GM12878 (cell line): ENCODE measurements around the gene TNFRSF8. TPM values are rescaled to one million over a fixed set of nuclear protein-coding genes. Genes with fewer than 3 reads are reported as not detected.

ENCODE experiments used
- ATAC-seq: fragments of 200-7000 bp; cut with Tn5 transposase; 3 replicates; pipeline ENCODE4 v1.9.1; 2020; ENCODE audit warnings: mild to moderate bottlenecking, moderate library complexity
- BruUV-seq: library from RNA; stranded (reverse); fragments of 400-500 nt; replicated peaks from 2 replicates; lab custom pipeline; 2021; lab: Mats Ljungman, UMichigan
- CTCF ChIA-PET: fragments of 300-600 bp; sonication (Branson Sonifier 250); formaldehyde crosslinking; extraction: SDS; loops from one replicate; lab custom pipeline; 2021; ENCODE audit warnings: inconsistent platforms; lab: Yijun Ruan, JAX
- POLR2A ChIA-PET: fragments of 350-600 bp; formaldehyde crosslinking; extraction: SDS; loops from one replicate; lab custom pipeline; 2021; ENCODE audit warnings: inconsistent platforms; lab: Charles Lee
- RAD21 ChIA-PET: fragments of 300-600 bp; sonication (Branson Sonifier 250); formaldehyde crosslinking; loops from one replicate; lab custom pipeline; 2023; ENCODE audit warnings: antibody characterized with exemption; ENCODE audit not compliant: unreplicated experiment; lab: Charles Lee
- SMC1A ChIA-PET: fragments of 300-600 bp; sonication (Branson Sonifier 250); formaldehyde crosslinking; loops from one replicate; lab custom pipeline; 2023; ENCODE audit not compliant: unreplicated experiment, uncharacterized antibody; lab: Charles Lee
- DNase-seq: peaks from one replicate; pipeline ENCODE4 v3.0.0-alpha.2; 2011; ENCODE audit warnings: low read depth, low spot score
- FAIRE-seq: peaks from 3 replicates; lab custom pipeline; 2011; peaks lifted over from hg19 to GRCh38; lab: Jason Lieb, UNC
- H2AFZ ChIP-seq: 2 replicates; pipeline ENCODE4 v1.6.0; 2011; ENCODE audit warnings: low read depth, low read length, control low read depth; ENCODE audit not compliant: control insufficient read depth
- H3K27ac ChIP-seq: 2 replicates; pipeline ENCODE4 v1.5.1; 2011; ENCODE audit warnings: control low read depth; ENCODE audit not compliant: control insufficient read depth, insufficient read depth
- H3K27me3 ChIP-seq, 2 experiments: replicated peaks in 1 of 2; 2 replicates each; pipeline versions ENCODE4 v1.6.0 to v1.6.1; 2011; ENCODE audit warnings: low read length in 1 of 2; ENCODE audit not compliant: control insufficient read depth in 2 of 2, insufficient read depth in 2 of 2
- H3K36me3 ChIP-seq, 2 experiments: 2 replicates each; pipeline ENCODE4 v1.5.1; 2011; ENCODE audit warnings: low read length in 1 of 2; ENCODE audit not compliant: control insufficient read depth in 2 of 2, insufficient read depth in 2 of 2
- H3K4me1 ChIP-seq: 2 replicates; pipeline ENCODE4 v1.6.1; 2011; ENCODE audit warnings: mild to moderate bottlenecking, low read length, moderate library complexity, mixed read lengths; ENCODE audit not compliant: control insufficient read depth, insufficient read depth
- H3K4me2 ChIP-seq: 2 replicates; pipeline ENCODE4 v1.6.0; 2011; ENCODE audit warnings: control low read depth; ENCODE audit not compliant: control insufficient read depth, insufficient read depth
- H3K4me3 ChIP-seq: fragments of 200-600 bp; sonication (generic); 2 replicates; pipeline ENCODE4 v1.5.1; 2016
- H3K79me2 ChIP-seq: 2 replicates; pipeline ENCODE4 v1.6.0; 2011; ENCODE audit warnings: low read length; ENCODE audit not compliant: control insufficient read depth, insufficient read depth
- H3K9ac ChIP-seq: 2 replicates; pipeline ENCODE4 v1.8.0; 2011; ENCODE audit warnings: low read length, control low read depth, mixed read lengths; ENCODE audit not compliant: control insufficient read depth, insufficient read depth
- H3K9me3 ChIP-seq: replicated peaks from 3 replicates; pipeline ENCODE4 v1.5.1; 2011; ENCODE audit warnings: mild to moderate bottlenecking, low read length; ENCODE audit not compliant: control insufficient read depth, insufficient read depth
- H4K20me1 ChIP-seq: 2 replicates; pipeline ENCODE4 v1.6.0; 2011; ENCODE audit not compliant: control insufficient read depth, insufficient read depth
- EP300 ChIP-seq, 2 experiments: fragments of 150-350 bp in 1 of 2; IDR thresholded peaks; 2 replicates each; pipeline ENCODE4 v1.6.1; 2011 to 2012; ENCODE audit warnings: low read depth in 2 of 2, low read length in 2 of 2, borderline replicate concordance in 1 of 2, improper control_type of control experiment in 1 of 2, inconsistent platforms in 1 of 2; ENCODE audit not compliant: control insufficient read depth in 1 of 2
- GABPA ChIP-seq: IDR thresholded peaks from 2 replicates; pipeline ENCODE4 v1.6.1; 2014; ENCODE audit warnings: antibody characterized with exemption, low read depth, mild to moderate bottlenecking, inconsistent platforms
- HDAC2 ChIP-seq: fragments of 200-600 bp; sonication (generic); IDR thresholded peaks from 2 replicates; pipeline ENCODE4 v1.6.1; 2017
- KAT2A ChIP-seq: conservative IDR thresholded peaks from 2 replicates; pipeline ENCODE4 v1.6.1; 2011; ENCODE audit warnings: low read depth, low read length; ENCODE audit not compliant: control insufficient read depth
- MTA3 ChIP-seq: IDR thresholded peaks from 2 replicates; pipeline ENCODE4 v1.6.1; 2012; ENCODE audit warnings: low read length, inconsistent platforms, borderline replicate concordance
- MXI1 ChIP-seq: fragments of 150-350 bp; IDR thresholded peaks from 2 replicates; pipeline ENCODE4 v1.6.1; 2011; ENCODE audit warnings: low read depth, mild to moderate bottlenecking, inconsistent platforms, low read length, improper control_type of control experiment
- NFIC ChIP-seq: IDR thresholded peaks from 2 replicates; pipeline ENCODE4 v1.6.1; 2012; ENCODE audit warnings: low read depth, mild to moderate bottlenecking, inconsistent platforms, low read length, moderate library complexity
- POLR2AphosphoS2 ChIP-seq: IDR thresholded peaks from 2 replicates; pipeline ENCODE4 v1.6.1; 2011; ENCODE audit warnings: low read depth, mild to moderate bottlenecking, low read length, improper control_type of control experiment, moderate library complexity
- STAT3 ChIP-seq: IDR thresholded peaks from 2 replicates; pipeline ENCODE4 v1.6.1; 2011; ENCODE audit warnings: low read depth, low read length, improper control_type of control experiment
- WGBS: methylation state at CpG from one replicate; pipeline ENCODE4 v1.1.6; 2016; ENCODE audit warnings: low lambda C conversion rate; ENCODE audit not compliant: insufficient replicate concordance, insufficient coverage; ENCODE audit errors: missing lambda C conversion rate; 5-methylcytosine and 5-hydroxymethylcytosine counted together
- in situ Hi-C: fragments of 300-500 bp; cut with MboI; formaldehyde crosslinking; loops from 9 replicates; pipeline ENCODE4 v1.14.3; 2018; ENCODE audit warnings: mixed read lengths
- intact Hi-C: fragments of 100-400 bp; cut with micrococcal nuclease; formaldehyde crosslinking; loops from one replicate; pipeline ENCODE4 v1.14.2; 2022; ENCODE audit not compliant: unreplicated experiment
- polyA plus RNA-seq, 11 experiments: library from polyadenylated mRNA; depleted of rRNA in 4 of 11; unstranded in 6 of 11; stranded (reverse) in 5 of 11; fragments of >200 nt; fragmentation: Nextera tagmentation in 4 of 11; fragmentation: Illumina TruSeq in 1 of 11; extraction: Ambion mirVana in 4 of 11; extraction: Trizol in 1 of 11; gene quantifications; 1 replicate in 1 of 11; 2 replicates in 10 of 11; pipeline versions ENCODE4 v1.2.1 to v1.2.3, GENCODE V29; 2011 to 2016; ENCODE audit warnings: inconsistent platforms in 2 of 11, missing spikeins in 2 of 11, low read depth in 1 of 11
- total RNA-seq, 4 experiments: library from RNA; depleted of rRNA in 3 of 4; stranded (reverse); fragments of >200 nt in 3 of 4; fragmentation: Illumina TruSeq in 1 of 4; extraction: Trizol in 1 of 4; gene quantifications; 2 replicates each; pipeline versions ENCODE4 v1.2.1 to v1.2.3, GENCODE V29; 2013 to 2021
- TF ChIP-seq, protein P1 (sequence below): fragments of 450-650 bp; IDR thresholded peaks from 2 replicates; pipeline ENCODE4 v1.6.1; 2016; ENCODE audit warnings: mild to moderate bottlenecking, moderate library complexity, borderline replicate concordance
- TF ChIP-seq, protein P2 (sequence below): IDR thresholded peaks from 2 replicates; pipeline ENCODE4 v1.6.1; 2012; ENCODE audit warnings: low read depth, low read length, improper control_type of control experiment
- TF ChIP-seq, protein P3 (sequence below): fragments of 450-650 bp; IDR thresholded peaks from 2 replicates; pipeline ENCODE4 v1.6.1; 2017; ENCODE audit warnings: mild to moderate bottlenecking
- TF ChIP-seq, protein P4 (sequence below): fragments of 450-650 bp; formaldehyde crosslinking; IDR thresholded peaks from 2 replicates; pipeline ENCODE4 v1.4.0; 2022; ENCODE audit warnings: mild to moderate bottlenecking, moderate library complexity
- TF ChIP-seq, protein P5 (sequence below): IDR thresholded peaks from 2 replicates; pipeline ENCODE4 v1.6.1; 2011; ENCODE audit warnings: low read depth, mild to moderate bottlenecking, low read length, moderate library complexity, borderline replicate concordance; ENCODE audit errors: extremely low read depth

The TNFRSF8 gene
- total and polyA plus RNA-seq, 10 of the 15 experiments (the other 5 are each of a cell fraction or from before 2014, with no cell fraction given) = 9.8 to 114 (median 58.8) TPM

DNA sequence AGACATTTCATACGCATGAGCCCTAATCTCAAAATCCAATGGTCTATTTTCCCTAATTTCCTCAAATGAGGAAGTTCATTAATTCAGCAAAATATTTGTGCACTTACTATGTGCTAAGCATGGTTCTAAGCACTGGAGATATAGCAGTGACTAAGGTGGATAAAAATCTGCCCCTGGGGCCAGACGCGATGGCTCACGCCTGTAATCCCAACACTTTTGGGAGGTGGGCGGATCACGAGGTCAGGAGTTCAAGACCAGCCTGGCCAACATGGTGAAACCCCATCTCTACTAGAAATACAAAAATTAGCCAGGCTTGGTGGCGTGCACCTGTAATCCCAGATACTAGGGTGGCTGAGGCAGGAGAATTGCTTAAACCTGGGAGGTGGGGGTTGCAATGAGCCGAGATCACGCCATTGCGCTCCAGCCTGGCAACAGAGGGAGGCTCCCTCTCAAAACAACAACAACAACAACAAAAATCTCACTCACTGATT is 48.1 kb upstream of the TNFRSF8 start:
- Histone ChIP-seq H3K36me3 (peaks cover 11 to 17% of the 10 kb centered on the region in 2 experiments; a peak in 3 of 4 replicates), H3K4me1 (no peaks in the 10 kb centered on the region; the same call in 1 of the 2 replicates), H3K9me3 (no peaks in the 10 kb centered on the region), H3K4me3 (no peak overlapping the region), H3K9ac (no peak overlapping the region), H3K79me2 (peaks cover 7% of the 10 kb centered on the region), H3K27me3 (no peaks in the 10 kb centered on the region), H2AFZ (no peak overlapping the region), H3K27ac (no peak overlapping the region), H3K4me2 (no peak overlapping the region), H4K20me1 (no peaks in the 10 kb centered on the region)
- ChIA-PET RAD21 (no interaction called here), CTCF (no interaction called here), POLR2A (no interaction called here), SMC1A (no interaction called here)
- DNase-seq (no peak), ATAC-seq (no peak), FAIRE-seq (no peak)
- no TSS peak for BruUV-seq
- WGBS = 91% methylated on average over 10 of the region's 10 CpGs
- intact Hi-C loops = no loop called here
- in situ Hi-C loops = no loop called here
- TF ChIP-seq, protein P1, sequence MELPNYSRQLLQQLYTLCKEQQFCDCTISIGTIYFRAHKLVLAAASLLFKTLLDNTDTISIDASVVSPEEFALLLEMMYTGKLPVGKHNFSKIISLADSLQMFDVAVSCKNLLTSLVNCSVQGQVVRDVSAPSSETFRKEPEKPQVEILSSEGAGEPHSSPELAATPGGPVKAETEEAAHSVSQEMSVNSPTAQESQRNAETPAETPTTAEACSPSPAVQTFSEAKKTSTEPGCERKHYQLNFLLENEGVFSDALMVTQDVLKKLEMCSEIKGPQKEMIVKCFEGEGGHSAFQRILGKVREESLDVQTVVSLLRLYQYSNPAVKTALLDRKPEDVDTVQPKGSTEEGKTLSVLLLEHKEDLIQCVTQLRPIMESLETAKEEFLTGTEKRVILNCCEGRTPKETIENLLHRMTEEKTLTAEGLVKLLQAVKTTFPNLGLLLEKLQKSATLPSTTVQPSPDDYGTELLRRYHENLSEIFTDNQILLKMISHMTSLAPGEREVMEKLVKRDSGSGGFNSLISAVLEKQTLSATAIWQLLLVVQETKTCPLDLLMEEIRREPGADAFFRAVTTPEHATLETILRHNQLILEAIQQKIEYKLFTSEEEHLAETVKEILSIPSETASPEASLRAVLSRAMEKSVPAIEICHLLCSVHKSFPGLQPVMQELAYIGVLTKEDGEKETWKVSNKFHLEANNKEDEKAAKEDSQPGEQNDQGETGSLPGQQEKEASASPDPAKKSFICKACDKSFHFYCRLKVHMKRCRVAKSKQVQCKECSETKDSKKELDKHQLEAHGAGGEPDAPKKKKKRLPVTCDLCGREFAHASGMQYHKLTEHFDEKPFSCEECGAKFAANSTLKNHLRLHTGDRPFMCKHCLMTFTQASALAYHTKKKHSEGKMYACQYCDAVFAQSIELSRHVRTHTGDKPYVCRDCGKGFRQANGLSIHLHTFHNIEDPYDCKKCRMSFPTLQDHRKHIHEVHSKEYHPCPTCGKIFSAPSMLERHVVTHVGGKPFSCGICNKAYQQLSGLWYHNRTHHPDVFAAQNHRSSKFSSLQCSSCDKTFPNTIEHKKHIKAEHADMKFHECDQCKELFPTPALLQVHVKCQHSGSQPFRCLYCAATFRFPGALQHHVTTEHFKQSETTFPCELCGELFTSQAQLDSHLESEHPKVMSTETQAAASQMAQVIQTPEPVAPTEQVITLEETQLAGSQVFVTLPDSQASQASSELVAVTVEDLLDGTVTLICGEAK = no peak
- TF ChIP-seq STAT3 (no peak), POLR2AphosphoS2 (no peak), NFIC (no peak), MTA3 (no peak), GABPA (no peak), KAT2A (no peak), EP300 (IDR thresholded peaks at IDR 0.05; ENCODE audit: borderline replicate concordance in 1 of 2, control insufficient read depth in 1 of 2, low read depth in 2 of 2, low read length in 2 of 2) (no peak), HDAC2 (no peak), MXI1 (no peak)
- TF ChIP-seq, protein P2, sequence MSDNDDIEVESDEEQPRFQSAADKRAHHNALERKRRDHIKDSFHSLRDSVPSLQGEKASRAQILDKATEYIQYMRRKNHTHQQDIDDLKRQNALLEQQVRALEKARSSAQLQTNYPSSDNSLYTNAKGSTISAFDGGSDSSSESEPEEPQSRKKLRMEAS = no peak
- TF ChIP-seq, protein P3, sequence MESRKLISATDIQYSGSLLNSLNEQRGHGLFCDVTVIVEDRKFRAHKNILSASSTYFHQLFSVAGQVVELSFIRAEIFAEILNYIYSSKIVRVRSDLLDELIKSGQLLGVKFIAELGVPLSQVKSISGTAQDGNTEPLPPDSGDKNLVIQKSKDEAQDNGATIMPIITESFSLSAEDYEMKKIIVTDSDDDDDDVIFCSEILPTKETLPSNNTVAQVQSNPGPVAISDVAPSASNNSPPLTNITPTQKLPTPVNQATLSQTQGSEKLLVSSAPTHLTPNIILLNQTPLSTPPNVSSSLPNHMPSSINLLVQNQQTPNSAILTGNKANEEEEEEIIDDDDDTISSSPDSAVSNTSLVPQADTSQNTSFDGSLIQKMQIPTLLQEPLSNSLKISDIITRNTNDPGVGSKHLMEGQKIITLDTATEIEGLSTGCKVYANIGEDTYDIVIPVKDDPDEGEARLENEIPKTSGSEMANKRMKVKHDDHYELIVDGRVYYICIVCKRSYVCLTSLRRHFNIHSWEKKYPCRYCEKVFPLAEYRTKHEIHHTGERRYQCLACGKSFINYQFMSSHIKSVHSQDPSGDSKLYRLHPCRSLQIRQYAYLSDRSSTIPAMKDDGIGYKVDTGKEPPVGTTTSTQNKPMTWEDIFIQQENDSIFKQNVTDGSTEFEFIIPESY = no peak
- TF ChIP-seq, protein P4, sequence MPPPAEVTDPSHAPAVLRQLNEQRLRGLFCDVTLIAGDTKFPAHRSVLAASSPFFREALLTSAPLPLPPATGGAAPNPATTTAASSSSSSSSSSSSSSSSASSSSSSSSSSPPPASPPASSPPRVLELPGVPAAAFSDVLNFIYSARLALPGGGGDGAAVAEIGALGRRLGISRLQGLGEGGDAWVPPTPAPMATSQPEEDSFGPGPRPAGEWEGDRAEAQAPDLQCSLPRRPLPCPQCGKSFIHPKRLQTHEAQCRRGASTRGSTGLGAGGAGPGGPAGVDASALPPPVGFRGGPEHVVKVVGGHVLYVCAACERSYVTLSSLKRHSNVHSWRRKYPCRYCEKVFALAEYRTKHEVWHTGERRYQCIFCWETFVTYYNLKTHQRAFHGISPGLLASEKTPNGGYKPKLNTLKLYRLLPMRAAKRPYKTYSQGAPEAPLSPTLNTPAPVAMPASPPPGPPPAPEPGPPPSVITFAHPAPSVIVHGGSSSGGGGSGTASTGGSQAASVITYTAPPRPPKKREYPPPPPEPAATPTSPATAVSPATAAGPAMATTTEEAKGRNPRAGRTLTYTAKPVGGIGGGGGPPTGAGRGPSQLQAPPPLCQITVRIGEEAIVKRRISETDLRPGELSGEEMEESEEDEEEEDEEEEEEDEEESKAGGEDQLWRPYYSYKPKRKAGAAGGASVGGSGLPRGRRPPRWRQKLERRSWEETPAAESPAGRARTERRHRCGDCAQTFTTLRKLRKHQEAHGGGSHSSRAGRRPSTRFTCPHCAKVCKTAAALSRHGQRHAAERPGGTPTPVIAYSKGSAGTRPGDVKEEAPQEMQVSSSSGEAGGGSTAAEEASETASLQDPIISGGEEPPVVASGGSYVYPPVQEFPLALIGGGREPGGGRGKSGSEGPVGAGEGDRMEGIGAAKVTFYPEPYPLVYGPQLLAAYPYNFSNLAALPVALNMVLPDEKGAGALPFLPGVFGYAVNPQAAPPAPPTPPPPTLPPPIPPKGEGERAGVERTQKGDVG = no peak
- TF ChIP-seq, protein P5, sequence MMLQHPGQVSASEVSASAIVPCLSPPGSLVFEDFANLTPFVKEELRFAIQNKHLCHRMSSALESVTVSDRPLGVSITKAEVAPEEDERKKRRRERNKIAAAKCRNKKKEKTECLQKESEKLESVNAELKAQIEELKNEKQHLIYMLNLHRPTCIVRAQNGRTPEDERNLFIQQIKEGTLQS = no peak
